Caco-2 (cell line): ENCODE data around the gene HPS1. TPM values are rescaled to one million over a fixed set of nuclear protein-coding genes. Genes with fewer than 3 reads are reported as not detected.

ENCODE experiments used
- BruUV-seq: library from RNA; stranded (reverse); fragments of 400-500 nt; replicated peaks from 2 replicates; lab custom pipeline; 2021; lab: Mats Ljungman, UMichigan
- CTCF ChIA-PET: fragments of 300-600 bp; sonication (Branson Sonifier 250); formaldehyde crosslinking; loops from one replicate; lab custom pipeline; 2022; ENCODE audit warnings: antibody characterized with exemption; lab: Charles Lee
- POLR2A ChIA-PET: fragments of 300-600 bp; sonication (Branson Sonifier 250); formaldehyde crosslinking; loops from one replicate; lab custom pipeline; 2022; ENCODE audit warnings: antibody characterized with exemption; lab: Charles Lee
- DNase-seq, 2 experiments: peaks; one replicate each; pipeline versions ENCODE4 v3.0.0 to v3.0.0-alpha.2; 2020 to 2022
- H3K27me3 ChIP-seq: replicated peaks from 2 replicates; pipeline ENCODE4 v1.6.0; 2011; ENCODE audit warnings: low read length; ENCODE audit not compliant: control insufficient read depth, insufficient read depth
- H3K36me3 ChIP-seq: 2 replicates; pipeline ENCODE4 v1.5.1; 2011; ENCODE audit warnings: low read length; ENCODE audit not compliant: control insufficient read depth, insufficient read depth
- H3K4me1 ChIP-seq: fragments of 250-450 bp; sonication (Bioruptor Pico); 2 replicates; pipeline ENCODE4 v1.5.1; 2020; ENCODE audit warnings: mild to moderate bottlenecking
- H3K4me3 ChIP-seq: 2 replicates; pipeline ENCODE4 v1.5.1; 2011; ENCODE audit warnings: low read depth, mild to moderate bottlenecking, control low read depth, low read length
- H3K9me3 ChIP-seq: fragments of 250-450 bp; sonication (Bioruptor Pico); 2 replicates; pipeline ENCODE4 v1.5.1; 2020; ENCODE audit warnings: mild to moderate bottlenecking, moderate library complexity
- H3K27ac Mint-ChIP-seq: one replicate; pipeline ENCODE4 v1.8.0; 2022; ENCODE audit warnings: mixed read lengths; ENCODE audit not compliant: unreplicated experiment
- H3K27me3 Mint-ChIP-seq: one replicate; pipeline ENCODE4 v1.8.0; 2022; ENCODE audit warnings: mixed read lengths; ENCODE audit not compliant: insufficient read depth, unreplicated experiment
- H3K36me3 Mint-ChIP-seq: one replicate; pipeline ENCODE4 v1.8.0; 2022; ENCODE audit warnings: mild to moderate bottlenecking, mixed read lengths; ENCODE audit not compliant: insufficient read depth, unreplicated experiment
- H3K4me1 Mint-ChIP-seq: one replicate; pipeline ENCODE4 v1.8.0; 2022; ENCODE audit warnings: low read depth, mixed read lengths; ENCODE audit not compliant: unreplicated experiment
- H3K4me3 Mint-ChIP-seq: one replicate; pipeline ENCODE4 v1.8.0; 2022; ENCODE audit warnings: mild to moderate bottlenecking, moderate library complexity, mixed read lengths; ENCODE audit not compliant: unreplicated experiment
- H3K9me3 Mint-ChIP-seq: one replicate; pipeline ENCODE4 v1.8.0; 2022; ENCODE audit warnings: mixed read lengths; ENCODE audit not compliant: unreplicated experiment
- intact Hi-C: fragments of 100-400 bp; cut with micrococcal nuclease; formaldehyde crosslinking; loops from one replicate; pipeline ENCODE4 v1.10.0; 2022; ENCODE audit not compliant: unreplicated experiment
- total RNA-seq: library from RNA; stranded (reverse); gene quantifications from 2 replicates; pipeline ENCODE4 v1.2.3, GENCODE V29; 2022
- TF ChIP-seq, protein P1 (sequence below), 2 experiments: fragments of 200-600 bp in 1 of 2; IDR thresholded peaks; 1 replicate in 1 of 2; 2 replicates in 1 of 2; pipeline versions ENCODE4 v1.5.1 to v1.8.0; 2011 to 2022; ENCODE audit warnings: antibody characterized with exemption in 1 of 2, control low read depth in 1 of 2, inconsistent platforms in 1 of 2, low read depth in 1 of 2, low read length in 1 of 2, mild to moderate bottlenecking in 1 of 2, moderate library complexity in 1 of 2; ENCODE audit not compliant: insufficient read depth in 1 of 2, severe bottlenecking in 1 of 2, unreplicated experiment in 1 of 2

The HPS1 gene
- total RNA-seq, 1 experiment from 2014 or later = 51.9 TPM

DNA sequence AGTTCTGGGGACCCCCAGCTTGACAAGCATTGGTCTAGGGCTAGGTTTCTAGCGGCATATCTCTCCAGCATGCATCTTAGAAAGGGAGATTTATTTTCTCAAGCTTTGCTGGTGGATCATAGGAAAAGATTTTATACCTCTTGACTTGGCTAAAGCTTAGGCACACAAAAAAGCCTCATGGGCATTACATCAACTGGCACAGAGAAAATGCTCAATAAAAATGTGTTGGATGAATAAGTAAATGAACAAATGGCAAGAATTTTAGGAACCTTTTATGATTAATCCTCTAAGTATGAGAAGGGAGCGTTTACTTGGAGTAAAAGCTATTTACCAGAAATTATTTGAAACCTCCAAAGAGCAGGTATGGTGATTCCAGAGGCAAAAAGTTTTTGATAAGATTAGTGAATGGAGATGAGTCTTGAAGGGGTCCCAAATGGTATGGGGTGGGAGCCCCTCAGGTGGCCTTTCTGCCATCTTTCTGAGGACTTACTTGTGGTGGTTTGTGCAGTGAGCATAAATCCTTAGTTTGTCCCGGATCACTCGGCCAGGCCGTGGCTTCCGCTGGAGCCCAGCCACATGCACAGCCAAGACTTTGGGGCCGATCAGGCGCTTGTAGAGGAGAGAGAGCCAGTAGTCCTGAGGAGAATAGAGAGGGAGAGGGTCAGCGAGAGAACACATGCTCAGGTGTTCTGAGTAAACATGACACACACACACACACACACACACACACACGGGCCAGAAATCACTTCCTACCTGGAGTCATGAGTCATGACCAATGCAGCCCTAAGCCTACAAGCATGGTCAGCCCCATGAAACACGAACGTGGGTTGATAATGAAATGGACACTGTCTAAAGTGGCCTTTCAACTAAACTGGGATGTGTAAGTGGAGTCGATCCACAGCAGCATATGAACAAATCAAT is 43.1 kb upstream of the HPS1 start:
- Mint-ChIP-seq H3K4me3 (no peak overlapping the region), H3K4me1 (no peaks in the 10 kb centered on the region), H3K36me3 (no peaks in the 10 kb centered on the region), H3K27ac (no peak overlapping the region), H3K9me3 (peaks cover 9% of the 10 kb centered on the region), H3K27me3 (peaks cover 10% of the 10 kb centered on the region)
- TF ChIP-seq, protein P1, sequence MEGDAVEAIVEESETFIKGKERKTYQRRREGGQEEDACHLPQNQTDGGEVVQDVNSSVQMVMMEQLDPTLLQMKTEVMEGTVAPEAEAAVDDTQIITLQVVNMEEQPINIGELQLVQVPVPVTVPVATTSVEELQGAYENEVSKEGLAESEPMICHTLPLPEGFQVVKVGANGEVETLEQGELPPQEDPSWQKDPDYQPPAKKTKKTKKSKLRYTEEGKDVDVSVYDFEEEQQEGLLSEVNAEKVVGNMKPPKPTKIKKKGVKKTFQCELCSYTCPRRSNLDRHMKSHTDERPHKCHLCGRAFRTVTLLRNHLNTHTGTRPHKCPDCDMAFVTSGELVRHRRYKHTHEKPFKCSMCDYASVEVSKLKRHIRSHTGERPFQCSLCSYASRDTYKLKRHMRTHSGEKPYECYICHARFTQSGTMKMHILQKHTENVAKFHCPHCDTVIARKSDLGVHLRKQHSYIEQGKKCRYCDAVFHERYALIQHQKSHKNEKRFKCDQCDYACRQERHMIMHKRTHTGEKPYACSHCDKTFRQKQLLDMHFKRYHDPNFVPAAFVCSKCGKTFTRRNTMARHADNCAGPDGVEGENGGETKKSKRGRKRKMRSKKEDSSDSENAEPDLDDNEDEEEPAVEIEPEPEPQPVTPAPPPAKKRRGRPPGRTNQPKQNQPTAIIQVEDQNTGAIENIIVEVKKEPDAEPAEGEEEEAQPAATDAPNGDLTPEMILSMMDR (IDR thresholded peaks at IDR 0.05; ENCODE audit: insufficient read depth in 1 of 2, low read depth in 1 of 2, low read length in 1 of 2, severe bottlenecking in 1 of 2, unreplicated experiment in 1 of 2) = no peak
- no TSS peak for BruUV-seq
- H3K4me1 ChIP-seq = no peaks in the 10 kb centered on the region
- DNase-seq = no peak
- H3K27me3 ChIP-seq = no peaks in the 10 kb centered on the region
- H3K4me3 ChIP-seq = no peak overlapping the region
- intact Hi-C loops = no loop called here
- H3K9me3 ChIP-seq = no peaks in the 10 kb centered on the region; the same call in 1 of the 2 replicates
- ChIA-PET POLR2A (no interaction called here), CTCF (interaction anchor here (0.8 kb wide), 1 partner anchor 486 kb away, joined by 3 read pairs; no protein-coding TSS in a partner anchor)
- H3K36me3 ChIP-seq = no peaks in the 10 kb centered on the region

DNA sequence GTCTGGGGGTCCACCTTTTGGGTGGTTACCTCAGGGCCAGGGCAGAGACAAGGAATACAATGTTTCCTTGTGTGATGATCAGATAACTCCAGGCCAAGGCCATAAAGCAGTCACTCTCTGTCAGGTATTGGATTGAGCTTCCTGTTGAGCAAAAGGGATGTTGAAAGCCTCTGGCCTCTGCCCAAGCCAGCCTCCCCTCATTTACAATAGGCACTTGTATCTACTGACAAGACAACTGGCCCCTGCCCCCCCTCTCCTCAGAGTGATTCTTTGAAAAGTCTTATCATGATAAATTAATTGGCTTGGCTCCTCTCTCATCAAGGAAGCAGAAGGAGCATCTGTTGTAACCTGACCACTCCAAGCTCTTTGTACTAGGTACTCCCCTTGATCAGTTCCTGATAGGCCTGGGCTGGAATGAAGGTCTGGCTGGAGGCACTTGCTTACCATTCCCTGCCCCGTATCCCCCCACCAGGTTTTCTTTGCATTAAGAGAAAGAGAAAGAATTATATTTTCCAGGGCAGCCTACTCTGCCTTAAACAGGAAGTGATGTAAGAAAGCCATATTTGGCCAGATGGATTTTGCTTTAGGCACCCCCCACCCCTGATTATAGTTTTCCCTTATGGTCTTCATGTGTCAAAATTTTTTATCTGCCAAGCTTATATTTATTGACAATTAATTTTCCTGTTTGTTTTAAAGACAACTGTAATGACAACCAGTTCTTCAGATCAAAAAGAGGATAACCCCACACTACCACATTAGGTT is 42.1 kb upstream of the HPS1 start:
- Mint-ChIP-seq H3K4me3 (no peak overlapping the region), H3K27me3 (peaks cover 7% of the 10 kb centered on the region), H3K27ac (no peak overlapping the region), H3K36me3 (no peaks in the 10 kb centered on the region), H3K4me1 (no peaks in the 10 kb centered on the region), H3K9me3 (peaks cover 9% of the 10 kb centered on the region)
- intact Hi-C loops = no loop called here
- Histone ChIP-seq H3K4me3 (no peak overlapping the region), H3K9me3 (no peaks in the 10 kb centered on the region; the same call in 1 of the 2 replicates), H3K4me1 (no peaks in the 10 kb centered on the region), H3K27me3 (no peaks in the 10 kb centered on the region), H3K36me3 (no peaks in the 10 kb centered on the region)
- BruUV-seq = no TSS peak
- CTCF ChIA-PET = interaction anchor here (0.8 kb wide), 2 partner anchors 22 to 487 kb away, joined by 3 to 4 read pairs; no protein-coding TSS in a partner anchor
- TF ChIP-seq, protein P1 (IDR thresholded peaks at IDR 0.05; ENCODE audit: insufficient read depth in 1 of 2, low read depth in 1 of 2, low read length in 1 of 2, severe bottlenecking in 1 of 2, unreplicated experiment in 1 of 2) = no peak
- POLR2A ChIA-PET = no interaction called here
- DNase-seq = no peak

DNA sequence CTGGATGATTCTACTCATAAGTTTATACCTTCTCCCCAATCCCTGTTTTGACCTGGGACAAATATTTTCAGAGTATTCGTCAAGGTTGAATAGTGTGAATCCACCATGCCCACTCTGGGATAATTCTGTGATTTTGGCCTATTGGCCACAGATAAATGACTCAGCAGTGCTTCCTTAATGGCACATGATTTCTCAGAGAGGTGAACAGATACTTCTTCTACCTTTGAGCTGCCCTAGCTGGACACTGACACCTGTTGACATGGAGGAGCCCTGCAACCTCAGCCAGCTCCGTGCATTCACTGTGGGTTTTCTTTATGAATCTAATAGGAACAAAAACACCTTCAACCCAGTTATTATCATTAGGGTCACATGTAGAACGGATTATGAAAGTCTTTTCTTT is 40.9 kb upstream of the HPS1 start:
- TF ChIP-seq, protein P1 (IDR thresholded peaks at IDR 0.05; ENCODE audit: insufficient read depth in 1 of 2, low read depth in 1 of 2, low read length in 1 of 2, severe bottlenecking in 1 of 2, unreplicated experiment in 1 of 2) = peak in 1 of 2 experiments; percentile 6
- Mint-ChIP-seq H3K27me3 (peaks cover 7% of the 10 kb centered on the region), H3K27ac (no peak overlapping the region), H3K4me3 (no peak overlapping the region), H3K4me1 (no peaks in the 10 kb centered on the region), H3K9me3 (peaks cover 9% of the 10 kb centered on the region), H3K36me3 (no peaks in the 10 kb centered on the region)
- BruUV-seq = no TSS peak
- Histone ChIP-seq H3K4me3 (no peak overlapping the region), H3K36me3 (no peaks in the 10 kb centered on the region), H3K9me3 (no peaks in the 10 kb centered on the region; the same call in 1 of the 2 replicates), H3K4me1 (no peaks in the 10 kb centered on the region), H3K27me3 (no peaks in the 10 kb centered on the region)
- intact Hi-C loops = no loop called here
- DNase-seq = no peak
- ChIA-PET CTCF (no interaction called here), POLR2A (no interaction called here)
